Stimulated activated CD4-positive, alpha-beta T cell treated with anti-CD3 and anti-CD28 coated beads, TNF-alpha, amount 100 ng/mL, for 48 hours (primary cell): ENCODE measurements around the gene MYCBP.
"Not testable (repeated sequence)": the region's sequence is repeated elsewhere in the genome, so short reads cannot be mapped to it uniquely, and the experiment has no call there.

Experiments used
- DNase-seq, 3 donors: peaks; one replicate each; pipeline ENCODE4 v3.0.0-alpha.2; 2020; ENCODE audit warnings: low read depth in 3 of 3

MYCBP gene, protein sequence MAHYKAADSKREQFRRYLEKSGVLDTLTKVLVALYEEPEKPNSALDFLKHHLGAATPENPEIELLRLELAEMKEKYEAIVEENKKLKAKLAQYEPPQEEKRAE

DNA sequence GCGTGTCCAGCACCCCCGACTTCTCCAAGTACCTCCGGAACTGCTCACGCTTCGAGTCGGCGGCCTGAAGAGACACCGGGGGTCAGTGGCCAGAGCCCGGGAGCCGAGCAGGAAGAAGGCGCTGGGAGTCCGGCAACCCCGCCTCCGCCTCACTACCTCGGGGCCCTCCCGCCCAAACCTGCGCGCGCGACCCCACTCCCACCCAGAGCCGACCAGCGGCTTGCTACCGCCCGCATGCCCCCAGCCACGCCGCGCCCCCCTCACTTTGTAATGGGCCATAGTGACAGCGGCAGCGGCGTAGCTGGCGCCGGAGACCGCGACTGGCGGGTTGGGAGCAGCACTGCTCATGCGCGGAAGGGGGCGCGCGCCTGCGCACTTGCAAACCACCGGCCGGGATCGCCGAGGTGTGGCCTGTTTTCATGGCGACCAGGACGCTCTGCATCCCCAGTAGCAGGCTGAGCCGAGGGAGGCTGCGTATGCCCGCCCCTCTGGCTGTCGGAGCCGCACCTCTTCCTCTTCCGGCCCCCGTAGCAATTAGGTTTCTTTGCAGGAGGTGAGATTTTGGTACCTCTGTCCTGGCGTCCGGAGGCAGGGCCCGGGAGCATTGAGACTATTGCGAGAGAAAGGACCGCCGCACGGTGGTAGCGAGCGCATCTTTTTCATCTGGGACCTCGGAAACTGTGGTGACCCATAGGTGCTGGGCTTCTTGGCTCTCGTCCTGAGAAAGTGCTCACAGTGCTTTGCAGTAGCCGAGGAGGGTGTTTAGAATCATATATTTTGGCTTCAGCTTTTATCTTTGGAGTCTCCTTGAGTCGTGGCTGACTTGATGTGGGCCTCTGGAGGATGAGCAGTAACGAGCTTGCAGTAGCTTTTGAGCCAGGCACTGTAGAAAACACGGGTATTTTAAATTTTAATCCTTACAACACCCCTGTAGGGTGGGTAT lies at the start of gene MYCBP:
MYCBP (minus strand) TSS at position 322 of the 943 bp plus-strand sequence; CDS start at position 279, 43 bp downstream.
- DNase-seq = peak; percentile 91 to 94 (median 93)

DNA sequence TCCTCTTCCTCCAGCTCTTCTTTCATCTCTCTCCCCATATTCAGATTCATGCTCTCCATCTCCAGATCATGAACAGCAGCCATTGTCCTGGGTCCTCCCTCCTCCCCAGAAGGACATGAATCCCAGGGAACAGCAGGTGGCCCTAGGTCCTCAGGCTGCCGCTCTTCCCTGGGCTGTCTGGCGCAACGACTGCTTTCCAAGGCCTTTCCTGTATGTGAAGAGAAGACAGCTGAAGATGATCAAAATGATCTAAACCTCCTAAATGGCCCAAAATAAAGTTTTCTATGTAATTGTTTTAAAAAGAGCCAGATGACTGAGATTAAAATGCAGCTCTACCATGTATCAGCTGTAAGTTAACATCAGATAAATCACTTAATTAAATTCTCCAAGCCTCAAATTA lies 46.0 kb upstream of the MYCBP start:
- no peak for DNase-seq

DNA sequence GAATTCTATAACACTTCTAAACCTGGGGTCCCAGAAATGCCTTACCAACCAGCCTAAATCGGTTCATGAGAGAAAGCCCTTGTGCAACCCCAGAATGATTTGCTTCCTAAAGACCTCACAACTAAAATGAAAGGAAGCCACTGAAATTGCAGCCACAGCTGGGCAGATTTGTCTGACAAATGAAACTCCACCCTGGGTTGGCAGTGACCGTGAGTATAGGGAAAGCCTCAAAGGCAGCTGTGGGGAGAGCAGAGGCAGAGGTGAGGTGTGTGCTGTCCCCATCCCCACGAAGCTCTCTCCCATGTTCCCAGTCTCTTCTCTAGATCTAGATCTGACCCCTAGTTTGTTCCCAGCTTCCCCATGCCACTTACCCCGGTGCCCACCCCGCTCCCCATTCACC lies 45.4 kb upstream of the MYCBP start:
- no peak for DNase-seq

DNA sequence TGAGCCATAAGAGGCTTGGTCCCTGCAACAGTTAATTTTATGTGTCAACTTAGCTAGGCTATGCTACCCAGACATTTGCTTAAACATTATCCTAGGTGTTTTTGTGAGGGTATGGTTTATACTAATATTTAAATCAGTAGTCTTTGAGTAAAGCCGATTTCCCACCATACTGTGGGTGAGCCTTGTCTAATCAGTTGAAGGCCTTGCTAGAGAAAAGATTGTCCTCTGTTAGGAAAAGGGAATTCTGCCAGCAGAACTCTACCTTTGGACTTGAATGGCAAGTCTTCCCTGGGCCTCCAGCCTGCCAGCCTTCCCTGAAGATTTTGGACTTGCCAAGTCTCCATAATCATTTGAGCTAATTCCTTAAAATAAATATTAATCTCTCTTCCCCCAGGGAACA lies 44.6 kb upstream of the MYCBP start:
- DNase-seq = no peak

DNA sequence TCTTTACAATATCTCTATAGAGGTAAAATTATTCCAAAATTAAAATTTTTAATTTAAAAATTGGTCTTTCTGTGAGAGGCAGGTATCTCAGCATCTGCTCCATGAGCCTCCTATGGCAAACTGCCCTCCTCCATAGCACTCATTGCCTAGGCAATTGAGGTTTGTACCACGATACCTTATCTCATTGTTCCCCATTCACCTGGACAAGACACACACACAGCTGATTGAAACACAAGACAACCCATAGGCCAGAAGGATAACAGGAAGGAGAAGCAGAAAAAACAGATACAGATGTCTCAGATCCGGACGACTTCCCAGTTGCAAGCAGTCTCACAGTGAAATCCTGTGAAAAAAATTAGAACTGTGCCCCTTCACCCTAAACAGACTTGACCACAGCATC lies 44.2 kb upstream of the MYCBP start:
- DNase-seq = no peak

DNA sequence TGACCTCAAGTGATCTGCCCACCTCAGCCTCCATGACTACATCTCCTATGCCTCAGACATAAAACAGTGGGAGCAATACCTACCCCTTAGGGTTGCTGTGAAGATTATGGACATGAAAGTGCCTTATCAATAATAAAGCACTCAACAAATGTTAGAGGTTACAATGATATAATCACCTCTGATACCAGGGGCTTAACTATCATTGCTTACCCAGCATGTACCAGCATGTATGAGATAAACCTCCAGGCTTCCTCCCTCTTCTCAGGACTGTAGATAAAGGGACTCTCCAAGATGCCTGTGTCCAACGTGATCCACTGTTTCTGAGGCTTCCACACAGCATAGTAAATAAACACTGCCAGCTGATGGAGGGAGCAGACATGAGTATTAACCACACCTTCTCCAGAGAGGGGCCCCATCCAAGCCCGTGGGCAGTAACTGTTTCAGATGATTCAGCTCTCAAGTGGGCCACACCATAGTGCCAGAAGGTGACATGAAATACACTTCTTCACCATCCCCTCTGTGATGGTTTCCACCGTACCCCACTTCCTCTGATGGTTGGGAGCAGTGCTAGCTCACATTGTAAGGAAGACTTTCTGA lies 42.3 kb upstream of the MYCBP start:
- peak in 1 of 3 donors; percentile 9 for DNase-seq

DNA sequence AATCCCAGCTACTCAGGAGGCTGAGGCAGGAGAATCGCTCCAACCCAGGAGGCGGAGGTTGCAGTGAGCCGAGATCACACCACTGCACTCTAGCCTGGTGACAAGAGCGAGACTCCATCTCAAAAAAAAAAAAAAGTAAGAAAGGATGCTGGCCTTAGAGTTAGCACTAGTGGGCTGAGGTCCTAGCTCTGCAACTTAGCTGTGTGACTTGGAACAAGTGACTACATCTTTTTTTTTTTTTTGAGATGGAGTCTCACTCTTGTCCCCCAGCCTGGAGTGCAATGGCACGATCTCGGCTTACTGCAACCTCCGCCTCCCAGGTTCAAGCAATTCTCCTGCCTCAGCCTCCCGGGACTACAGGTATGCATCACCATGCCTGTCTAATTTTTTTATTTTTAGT lies 41.8 kb upstream of the MYCBP start:
- not testable (repeated sequence) for DNase-seq

DNA sequence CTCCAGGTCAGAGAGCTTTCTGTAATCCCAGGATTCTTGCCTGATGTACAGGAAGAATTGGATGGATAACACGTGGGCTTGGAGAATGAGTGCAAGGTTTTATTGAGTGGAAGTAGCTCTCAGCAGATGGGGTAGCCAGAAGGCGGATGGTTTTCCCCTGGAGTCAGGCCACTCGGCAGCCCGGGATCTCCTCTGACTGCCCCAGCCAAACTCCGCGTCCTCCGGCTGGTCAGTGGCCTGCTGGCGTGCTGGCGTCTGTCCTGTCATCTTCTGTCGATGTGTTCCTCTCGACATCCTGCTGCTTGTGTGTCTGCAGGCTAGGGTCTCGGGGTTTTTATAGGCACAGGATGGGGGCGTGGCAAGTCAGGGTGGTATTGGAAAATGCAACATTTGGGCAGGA lies 35.7 kb upstream of the MYCBP start:
- no peak for DNase-seq

DNA sequence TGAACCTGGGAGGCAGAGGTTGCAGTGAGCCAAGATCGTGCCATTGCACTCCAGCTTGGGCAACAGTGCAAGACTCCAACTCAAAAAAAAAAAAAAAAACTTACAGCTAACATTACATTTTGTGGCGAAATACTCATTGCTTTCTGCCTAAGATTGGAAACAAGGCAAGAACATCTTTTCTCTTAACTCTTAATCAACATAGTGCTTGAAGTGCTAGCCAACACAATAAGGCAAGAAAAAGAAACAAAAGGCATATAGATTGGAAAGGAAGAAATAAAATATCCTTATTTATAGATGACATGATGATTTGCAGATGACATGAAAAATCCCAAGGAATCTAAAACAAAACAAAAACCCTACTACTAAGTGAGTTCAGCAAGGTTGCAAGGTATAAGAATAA lies 32.8 kb upstream of the MYCBP start:
- DNase-seq = no peak

DNA sequence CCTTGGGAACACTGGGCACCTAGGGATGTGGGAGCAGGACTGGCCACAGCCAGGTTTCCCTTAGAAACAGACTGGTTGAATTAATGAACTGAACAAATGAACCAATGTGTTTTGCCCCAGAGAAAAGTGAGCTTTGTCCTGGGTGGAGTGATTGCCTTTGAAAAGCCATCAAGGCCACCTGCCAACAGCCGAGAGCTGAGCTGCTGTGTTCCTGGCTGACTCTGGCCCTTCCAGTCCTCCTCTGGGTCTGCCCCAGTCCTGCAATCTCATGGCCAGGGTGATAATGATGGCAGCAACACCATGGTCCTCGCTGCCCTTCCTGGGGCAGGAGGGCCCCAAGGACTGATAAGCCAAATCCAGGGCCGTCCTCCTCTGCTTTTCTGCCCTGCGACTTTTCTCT lies 26.4 kb upstream of the MYCBP start:
- DNase-seq = no peak

DNA sequence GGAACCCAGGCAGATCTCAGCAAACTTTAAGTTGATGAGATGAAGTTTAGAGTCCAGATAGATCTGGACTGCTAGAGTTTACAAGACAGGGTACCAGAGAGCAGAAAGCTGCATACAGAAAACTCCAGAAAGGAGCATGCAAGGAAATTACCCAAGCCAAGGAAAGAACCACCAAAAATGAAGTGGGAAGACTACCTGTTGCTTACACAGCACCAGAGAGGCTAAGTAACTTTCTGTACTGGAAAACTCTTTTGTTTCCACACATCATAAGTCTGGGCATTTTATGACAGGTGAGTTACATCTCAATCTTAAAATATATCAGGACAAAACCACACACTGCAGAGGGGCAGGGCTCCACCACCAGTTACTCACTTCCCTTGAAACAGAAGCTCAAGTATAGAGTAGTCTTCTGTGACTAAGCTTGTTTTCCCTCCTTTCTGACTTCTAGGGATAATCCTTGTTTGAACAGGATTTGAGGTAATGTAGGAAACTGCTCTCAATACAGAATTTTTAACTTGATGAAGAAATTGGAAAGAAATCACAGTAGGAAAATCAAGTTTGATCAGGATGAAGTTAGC lies 25.6 kb upstream of the MYCBP start:
- no peak for DNase-seq

DNA sequence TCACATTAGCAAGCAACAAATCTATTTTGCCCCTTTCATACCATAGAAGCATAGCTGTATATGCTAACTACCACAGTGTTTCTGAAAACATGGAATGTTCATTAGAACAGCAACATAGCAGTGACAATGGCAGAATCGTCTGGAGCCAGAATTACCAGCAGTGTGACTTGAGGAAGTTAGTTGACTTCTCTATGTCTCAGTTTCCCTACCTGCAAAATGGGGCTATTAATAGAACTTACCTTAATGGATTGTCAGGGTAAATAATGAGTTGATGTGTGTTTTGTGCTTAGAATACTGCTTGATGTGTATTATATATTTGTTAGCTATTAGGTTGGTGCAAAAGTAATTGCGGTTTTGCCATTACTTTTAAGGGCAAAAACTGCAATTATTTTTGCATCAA lies 23.0 kb upstream of the MYCBP start:
- DNase-seq = no peak

DNA sequence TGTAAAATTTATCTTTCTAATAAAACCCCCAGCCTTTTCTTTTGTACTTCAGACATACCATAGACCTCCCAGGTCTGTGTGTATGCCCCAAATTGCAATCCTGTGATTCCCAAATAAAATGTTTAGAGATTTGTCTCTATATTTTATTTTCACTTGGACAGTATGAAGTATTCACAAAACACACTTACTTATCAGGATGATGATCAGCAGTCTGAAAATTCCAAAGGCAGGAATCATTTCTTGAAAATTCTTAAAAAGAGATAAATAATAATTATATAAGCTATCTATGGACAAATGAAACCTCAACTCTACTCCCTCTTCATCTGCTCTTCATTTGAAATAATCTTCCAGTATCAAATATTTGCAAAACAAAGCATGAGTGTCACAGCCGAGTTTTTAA lies 19.8 kb upstream of the MYCBP start:
- DNase-seq = no peak

DNA sequence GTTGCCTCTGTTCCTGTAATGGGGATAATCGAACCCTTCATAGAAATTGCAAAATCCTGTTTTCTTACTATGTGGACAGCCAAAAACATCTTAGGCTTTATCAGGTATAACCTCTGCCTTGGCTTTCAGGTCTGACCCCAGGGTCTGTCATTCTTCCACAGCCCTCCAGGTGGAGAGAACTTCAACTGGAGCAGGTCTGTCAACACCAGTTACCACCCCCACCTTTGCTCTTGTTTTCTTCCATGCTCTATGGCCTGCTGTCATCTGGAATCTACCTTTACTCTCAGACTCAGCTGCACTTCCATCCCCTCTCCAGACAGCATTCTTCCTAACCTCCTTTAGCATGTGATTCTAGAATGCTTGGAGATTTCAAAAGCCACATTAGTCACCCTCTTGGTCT lies 18.6 kb upstream of the MYCBP start:
- DNase-seq = no peak

DNA sequence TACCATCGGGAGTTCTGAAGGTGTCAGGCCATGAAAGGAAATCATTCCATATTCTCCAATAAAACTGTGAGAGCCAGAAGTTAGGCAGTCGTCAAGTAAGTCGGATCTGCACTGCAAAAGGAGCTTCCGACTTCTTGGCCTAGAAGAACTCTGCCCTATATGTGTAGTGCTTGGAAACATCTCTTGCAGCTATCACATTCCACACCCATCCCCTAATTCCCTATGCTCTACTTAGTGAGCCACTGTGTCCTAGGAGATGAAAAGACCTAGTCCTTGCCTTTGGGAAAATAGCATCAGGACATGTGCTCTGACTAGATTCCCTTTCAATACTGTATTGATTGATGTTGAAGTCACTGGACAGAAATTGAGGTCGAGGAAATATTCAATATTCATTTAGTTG lies 16.4 kb upstream of the MYCBP start:
- DNase-seq = no peak

DNA sequence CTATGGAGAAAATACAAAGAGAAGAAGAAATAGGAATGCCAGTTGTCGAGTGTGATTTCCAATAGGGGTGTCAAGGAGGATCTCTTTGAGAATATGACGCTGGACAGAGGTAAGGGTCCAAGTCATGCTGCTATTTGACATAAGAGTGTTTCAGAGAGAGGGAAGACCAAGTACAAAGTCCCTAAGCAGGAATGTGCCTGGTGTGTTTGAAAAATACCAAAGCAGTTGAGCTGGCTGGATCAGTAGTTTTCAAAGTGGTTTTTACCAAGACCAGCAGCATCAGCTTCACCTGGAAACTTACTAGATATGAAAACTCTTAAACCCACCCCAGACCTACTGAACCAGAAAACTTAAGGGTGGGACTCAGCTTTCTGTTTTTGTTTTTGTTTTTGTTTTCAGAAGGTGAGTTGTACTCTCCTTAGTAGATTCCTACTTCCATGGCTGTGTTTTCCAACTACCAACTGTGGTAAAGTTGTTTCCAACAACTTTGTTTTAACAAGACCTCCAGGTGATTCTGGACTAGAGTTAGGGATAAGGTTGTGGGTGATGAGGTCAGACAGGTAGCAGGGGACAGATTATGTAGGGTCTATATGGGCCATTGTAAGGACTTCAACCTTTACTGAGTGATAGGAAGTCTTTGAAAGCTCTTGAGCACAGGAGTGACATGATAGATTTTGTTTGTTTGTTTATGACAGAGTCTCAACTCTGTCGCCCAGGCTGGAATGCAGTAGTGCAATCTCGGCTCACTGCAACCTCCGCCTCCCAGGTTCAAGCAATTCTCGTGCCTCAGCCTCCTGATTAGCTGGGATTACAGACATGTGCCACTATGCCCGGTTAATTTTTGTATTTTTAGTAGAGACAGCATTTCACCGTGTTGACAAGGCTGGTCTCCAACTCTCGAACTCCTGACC lies 15.5 kb upstream of the MYCBP start:
- no peak for DNase-seq

DNA sequence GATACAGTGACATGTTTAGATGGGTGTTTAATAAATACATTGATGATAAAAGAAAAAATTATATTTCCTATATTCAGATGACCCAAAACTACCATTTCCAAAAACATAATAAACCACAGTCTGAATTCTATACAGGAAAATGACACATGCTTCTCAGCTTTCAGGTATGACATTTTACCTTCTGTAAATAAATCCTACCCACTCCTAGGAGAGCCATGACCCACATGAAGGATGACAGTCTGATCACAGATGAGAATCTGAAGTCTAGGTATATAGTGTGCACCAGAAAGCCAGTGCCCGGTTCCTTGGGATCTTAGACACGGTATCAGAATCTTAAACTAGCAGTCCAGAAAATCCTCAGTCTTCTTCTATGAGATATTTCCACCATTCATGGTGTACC lies 11.9 kb upstream of the MYCBP start:
- no peak for DNase-seq

DNA sequence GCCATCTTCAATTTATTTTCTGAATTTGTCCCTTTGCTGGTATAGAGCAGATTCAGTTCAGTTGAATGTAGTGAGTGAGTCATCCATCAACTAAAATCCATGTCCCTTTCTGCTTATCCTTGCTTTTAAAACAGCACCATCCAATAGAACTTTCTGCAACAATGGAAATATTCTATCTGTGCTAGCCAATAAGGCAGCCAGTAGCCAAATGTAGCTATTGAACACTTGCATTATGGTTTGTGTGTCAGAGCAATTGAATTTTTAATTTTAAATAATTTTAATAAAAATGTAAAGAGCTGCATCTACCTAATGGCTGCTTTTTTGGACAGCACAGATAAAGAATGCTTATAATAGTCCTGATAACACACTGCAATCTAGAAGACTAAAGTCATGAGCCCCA lies 8.3 kb upstream of the MYCBP start, which contains the start of gene GJA9:
GJA9 (minus strand) TSS at position 101 of the 400 bp plus-strand sequence. CDS start 5,489 bp downstream, outside the sequence.
- DNase-seq = no peak

DNA sequence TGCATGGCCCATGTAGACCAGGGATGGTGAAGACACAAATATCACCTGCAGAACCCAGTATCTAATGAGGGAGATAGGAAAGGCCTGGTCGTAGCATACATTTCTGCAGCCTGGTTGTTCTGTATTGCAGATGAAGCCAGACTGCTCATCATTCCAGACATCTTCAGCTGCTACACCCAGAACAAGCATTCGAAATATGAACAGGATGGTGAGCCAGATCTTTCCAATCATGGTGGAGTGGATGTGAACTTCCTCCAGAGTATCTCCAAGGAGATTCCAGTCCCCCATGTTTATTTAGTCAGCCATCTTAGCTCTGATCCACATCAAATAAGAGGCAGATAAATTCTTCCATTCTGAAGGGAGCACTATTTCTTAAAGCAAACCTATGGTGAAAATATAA lies 2.7 kb upstream of the MYCBP start:
- DNase-seq = no peak

DNA sequence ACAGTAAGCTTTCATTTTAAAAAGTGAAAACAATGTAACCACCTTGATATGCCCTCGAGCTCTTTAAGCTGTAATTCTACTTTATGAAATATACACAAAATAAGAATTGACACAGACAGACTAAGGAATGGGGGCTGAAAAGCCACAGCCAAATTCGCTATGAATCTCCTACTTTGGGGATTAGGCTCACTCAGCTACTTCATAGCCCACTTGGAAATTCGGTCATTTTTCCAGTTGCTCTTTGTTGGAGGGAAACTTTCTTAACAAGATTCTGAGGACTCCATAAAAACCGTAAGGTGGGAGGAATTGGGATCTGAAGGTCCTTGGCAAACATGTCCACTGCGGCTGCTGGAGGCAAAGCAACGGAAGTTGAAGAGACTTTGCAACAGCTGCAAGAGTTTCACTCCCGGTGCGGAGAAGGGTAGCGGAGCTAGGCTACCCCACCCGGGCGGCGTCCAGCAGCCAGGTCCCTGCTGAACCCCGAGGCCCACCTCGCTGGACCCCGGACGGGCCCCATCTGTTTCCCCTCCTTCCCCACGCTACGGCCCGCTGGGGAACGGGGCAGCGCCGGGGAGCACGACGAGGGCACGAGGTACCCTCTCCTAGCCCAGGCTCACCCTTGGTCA lies 634 bp downstream of the MYCBP start:
- peak in 1 of 3 donors; percentile 15 for DNase-seq

DNA sequence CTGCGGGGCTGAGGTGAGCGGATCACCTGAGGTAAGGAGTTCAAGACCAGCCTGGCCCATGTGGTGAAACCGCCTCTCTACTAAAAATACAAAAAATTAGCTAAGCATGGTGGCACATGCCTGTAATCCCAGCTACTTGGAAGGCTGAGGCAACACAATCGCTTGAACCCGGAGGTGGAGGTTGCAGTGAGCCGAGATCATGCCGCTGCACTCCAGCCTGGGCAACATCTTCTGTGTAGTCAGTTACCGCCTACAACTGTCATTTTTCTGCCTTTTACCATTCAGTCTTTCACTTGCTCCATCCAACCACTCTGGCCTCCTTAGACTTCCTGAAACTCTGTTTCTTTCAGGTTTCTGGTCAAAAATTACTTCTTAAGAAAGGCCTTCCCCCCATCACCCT lies 2.2 kb downstream of the MYCBP start:
- DNase-seq = no peak
